HEK293T (cell line): Measurements from ENCODE around the gene USP6.
"Not testable (repeated sequence)": the region's sequence is repeated elsewhere in the genome, so short reads cannot be mapped to it uniquely, and the experiment has no call there.

ENCODE experiments used
- CTCF ChIA-PET: fragments of 350-600 bp; formaldehyde crosslinking; extraction: SDS; loops from one replicate; lab custom pipeline; 2021; ENCODE audit warnings: antibody characterized with exemption, inconsistent platforms; lab: Yijun Ruan, JAX
- POLR2A ChIA-PET: fragments of 350-600 bp; formaldehyde crosslinking; extraction: SDS; loops from one replicate; lab custom pipeline; 2020; ENCODE audit warnings: antibody characterized with exemption, inconsistent platforms; lab: Yijun Ruan, JAX
- DNase-seq: peaks from one replicate; pipeline ENCODE4 v3.0.0; 2012; ENCODE audit warnings: mixed read lengths; ENCODE audit errors: extremely low spot score
- ARNT ChIP-seq: fragments of 450-650 bp; IDR thresholded peaks from 2 replicates; pipeline ENCODE4 v1.6.1; 2017; ENCODE audit warnings: mild to moderate bottlenecking
- BHLHE40 ChIP-seq: fragments of 450-650 bp; IDR thresholded peaks from 2 replicates; pipeline ENCODE4 v1.6.1; 2016; ENCODE audit warnings: mild to moderate bottlenecking, moderate library complexity, borderline replicate concordance
- FOXA1 ChIP-seq: fragments of 450-650 bp; IDR thresholded peaks from 2 replicates; pipeline ENCODE4 v1.6.1; 2016; ENCODE audit warnings: mild to moderate bottlenecking
- FOXK2 ChIP-seq: fragments of 450-650 bp; IDR thresholded peaks from 2 replicates; pipeline ENCODE4 v1.6.1; 2016; ENCODE audit warnings: mild to moderate bottlenecking
- FOXM1 ChIP-seq: fragments of 450-650 bp; IDR thresholded peaks from 2 replicates; pipeline ENCODE4 v1.6.1; 2017; ENCODE audit warnings: mild to moderate bottlenecking, borderline replicate concordance
- HDGF ChIP-seq: fragments of 450-650 bp; IDR thresholded peaks from 2 replicates; pipeline ENCODE4 v1.6.1; 2017; ENCODE audit warnings: antibody characterized with exemption, borderline replicate concordance
- LEF1 ChIP-seq: fragments of 450-650 bp; IDR thresholded peaks from 2 replicates; pipeline ENCODE4 v1.6.1; 2017; ENCODE audit warnings: mild to moderate bottlenecking, borderline replicate concordance
- SUZ12 ChIP-seq: fragments of 450-650 bp; IDR thresholded peaks from 2 replicates; pipeline ENCODE4 v1.6.1; 2016; ENCODE audit warnings: mild to moderate bottlenecking
- TARDBP ChIP-seq: fragments of 450-650 bp; IDR thresholded peaks from 2 replicates; pipeline ENCODE4 v1.6.1; 2016
- ZNF384 ChIP-seq: fragments of 450-650 bp; IDR thresholded peaks from 2 replicates; pipeline ENCODE4 v1.6.1; 2016

The USP6 gene

GRCh38 chr17:5219536-5219935 is 103.7 kb downstream of the USP6 start:
- TF ChIP-seq TARDBP (no peak), HDGF (no peak), ARNT (no peak), FOXA1 (no peak), ZNF384 (no peak), LEF1 (no peak)
- POLR2A ChIA-PET = no interaction called here
- CTCF ChIA-PET = no interaction called here

GRCh38 chr17:5220074-5220473 is 104.2 kb downstream of the USP6 start:
- no peak for DNase-seq
- ChIA-PET CTCF (no interaction called here), POLR2A (no interaction called here)
- TF ChIP-seq TARDBP (no peak), SUZ12 (no peak), FOXK2 (no peak), BHLHE40 (no peak), FOXM1 (no peak)

More at GRCh38 chr17:5219536-5219935, 103.7 kb downstream of the USP6 start:
- DNase-seq = no peak

GRCh38 chr17:5221912-5222311 is 106.1 kb downstream of the USP6 start:
- CTCF ChIA-PET, POLR2A ChIA-PET, DNase-seq: not testable (repeated sequence)
